Adrenal gland (tissue), 12 donors: ENCODE results near the gene AVL9. TPM values are rescaled to one million over a fixed set of nuclear protein-coding genes. Genes with fewer than 3 reads are reported as not detected.

Experiments
- DNase-seq, 7 donors: peaks; one replicate each; pipeline ENCODE4 v3.0.0-alpha.2; 2019 to 2020
- H3K27ac ChIP-seq, 5 donors: fragments of 200-600 bp; sonication (generic) in 4 of 5; 1 replicate in 3 of 5; 2 replicates in 2 of 5; pipeline versions ENCODE4 v1.5.1 to v1.8.0; 2016 to 2020; ENCODE audit warnings: mild to moderate bottlenecking in 1 of 5
- H3K27me3 ChIP-seq: fragments of 200-600 bp; 2 replicates; pipeline ENCODE4 v1.8.0; 2021
- H3K36me3 ChIP-seq, 2 donors: fragments of 200-600 bp; replicated peaks in 1 of 2; 1 replicate in 1 of 2; 2 replicates in 1 of 2; pipeline versions ENCODE4 v1.5.1 to v1.8.0; 2018 to 2022
- H3K4me1 ChIP-seq, 2 donors: fragments of 200-600 bp; replicated peaks in 1 of 2; 1 replicate in 1 of 2; 2 replicates in 1 of 2; pipeline versions ENCODE4 v1.5.1 to v1.8.0; 2018 to 2021
- H3K4me3 ChIP-seq, 4 donors: fragments of 200-600 bp; sonication (generic) in 3 of 4; one replicate each; pipeline ENCODE4 v1.5.1; 2016 to 2018
- H3K9me3 ChIP-seq, 3 donors: fragments of 200-600 bp; sonication (generic) in 1 of 3; replicated peaks in 1 of 3; 1 replicate in 2 of 3; 2 replicates in 1 of 3; pipeline versions ENCODE4 v1.5.1 to v1.8.0; 2016 to 2021
- POLR2A ChIP-seq, 2 donors: fragments of 450-650 bp; IDR thresholded peaks; one replicate each; pipeline ENCODE4 v1.6.1; 2017; ENCODE audit warnings: antibody characterized with exemption in 2 of 2, mild to moderate bottlenecking in 2 of 2, moderate library complexity in 1 of 2
- WGBS, 4 donors: extraction: QIAGEN DNeasy Blood & Tissue Kit in 2 of 4; methylation state at CpG; one replicate each; pipeline versions ENCODE4 v1.1.5 to v1.1.7; 2013 to 2017; 5-methylcytosine and 5-hydroxymethylcytosine counted together
- intact Hi-C, 2 donors: fragments of 100-400 bp; cut with DNase I; formaldehyde crosslinking; loops; one replicate each; pipeline versions ENCODE4 v1.14.1 to v1.15.0; 2022 to 2023
- polyA plus RNA-seq, 3 donors: library from polyadenylated mRNA; stranded (reverse); fragments of 200-250 nt in 2 of 3; fragments of 350-450 nt in 1 of 3; fragmentation: Illumina TruSeq in 1 of 3; extraction: RNeasy Lipid Tissue Mini Kit (QIAGEN cat#74804) in 1 of 3; gene quantifications; one replicate each; pipeline ENCODE4 v1.2.3, GENCODE V29; 2013 to 2014
- total RNA-seq, 9 donors: library from RNA; depleted of rRNA in 4 of 9; stranded (reverse); fragments of >200 nt in 4 of 9; fragments of 120-200 nt in 1 of 9; fragmentation: NEBNext Ultra II Directional in 1 of 9; extraction: Animal tissue kit (Norgen Biotek cat#: 25700) in 1 of 9; gene quantifications; one replicate each; pipeline versions ENCODE4 v1.1.0 to v1.2.4, GENCODE V29; 2013 to 2023
- TF ChIP-seq, protein P1 (sequence below), 6 experiments: fragments of 450-650 bp in 4 of 6; fragments of 200-600 bp in 2 of 6; sonication (generic) in 1 of 6; IDR thresholded peaks; 1 replicate in 5 of 6; 2 replicates in 1 of 6; pipeline versions ENCODE4 v1.5.1 to v1.8.0; 2016 to 2021; ENCODE audit warnings: antibody characterized with exemption in 6 of 6, mild to moderate bottlenecking in 2 of 6, moderate library complexity in 1 of 6
- donor health status: healthy with polysubstance abuse.
- donor health status: Bipolar disorder and iron deficiency.
- donor health status: DM: yes; HTN: yes; CAD: no.
- donor health status: DM: no; HTN: no; CAD: no.
- donor health status: DM: no; HTN: no; CAD: no.
- donor health status: DM: yes; HTN: yes; CAD: no.

AVL9 gene
- total and polyA plus RNA-seq, 12 donors = 8.6 to 53.9 (median 22.7) TPM

DNA sequence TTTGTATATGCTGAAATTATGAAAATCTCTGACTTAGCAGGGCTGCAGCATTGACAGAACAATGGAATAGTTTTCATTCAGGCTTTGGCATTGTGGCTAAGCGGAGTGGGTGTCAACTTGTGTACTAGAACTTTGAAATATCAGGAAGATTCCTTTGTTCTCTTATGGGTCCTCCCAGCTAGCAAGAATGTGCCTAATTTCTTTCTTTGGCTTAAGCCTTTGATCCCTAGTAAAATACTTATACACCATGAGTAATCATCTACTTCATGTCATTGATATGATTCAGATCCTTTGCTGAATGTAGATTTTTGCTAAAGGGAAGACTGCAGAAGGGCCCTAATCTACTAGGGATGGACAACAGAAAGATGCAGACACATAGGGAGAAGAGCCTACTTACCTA lies 6.2 kb downstream of the AVL9 start:
- peaks cover 11 to 36% of the 10 kb centered on the region in 2 donors for H3K4me1 ChIP-seq
- 69 to 86% (median 78%) methylated on average over 1 of the region's 1 CpG for WGBS, 4 donors
- no peak for TF ChIP-seq POLR2A (IDR thresholded peaks at IDR 0.05)
- TF ChIP-seq, protein P1, sequence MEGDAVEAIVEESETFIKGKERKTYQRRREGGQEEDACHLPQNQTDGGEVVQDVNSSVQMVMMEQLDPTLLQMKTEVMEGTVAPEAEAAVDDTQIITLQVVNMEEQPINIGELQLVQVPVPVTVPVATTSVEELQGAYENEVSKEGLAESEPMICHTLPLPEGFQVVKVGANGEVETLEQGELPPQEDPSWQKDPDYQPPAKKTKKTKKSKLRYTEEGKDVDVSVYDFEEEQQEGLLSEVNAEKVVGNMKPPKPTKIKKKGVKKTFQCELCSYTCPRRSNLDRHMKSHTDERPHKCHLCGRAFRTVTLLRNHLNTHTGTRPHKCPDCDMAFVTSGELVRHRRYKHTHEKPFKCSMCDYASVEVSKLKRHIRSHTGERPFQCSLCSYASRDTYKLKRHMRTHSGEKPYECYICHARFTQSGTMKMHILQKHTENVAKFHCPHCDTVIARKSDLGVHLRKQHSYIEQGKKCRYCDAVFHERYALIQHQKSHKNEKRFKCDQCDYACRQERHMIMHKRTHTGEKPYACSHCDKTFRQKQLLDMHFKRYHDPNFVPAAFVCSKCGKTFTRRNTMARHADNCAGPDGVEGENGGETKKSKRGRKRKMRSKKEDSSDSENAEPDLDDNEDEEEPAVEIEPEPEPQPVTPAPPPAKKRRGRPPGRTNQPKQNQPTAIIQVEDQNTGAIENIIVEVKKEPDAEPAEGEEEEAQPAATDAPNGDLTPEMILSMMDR (IDR thresholded peaks at IDR 0.05) = no peak
- DNase-seq = no peak
- H3K4me3 ChIP-seq = no peak overlapping the region
- peak overlapping the region in 1 of 5 donors; percentile 22 for H3K27ac ChIP-seq
- no peaks in the 10 kb centered on the region for H3K27me3 ChIP-seq
- H3K36me3 ChIP-seq = no peaks in the 10 kb centered on the region
- intact Hi-C loops = no loop called here
- H3K9me3 ChIP-seq = no peaks in the 10 kb centered on the region

GRCh38 chr7:32502728-32503127 lies 7.4 kb downstream of the AVL9 start:
- intact Hi-C loops = no loop called here
- H3K4me1 ChIP-seq = peaks cover 17 to 35% of the 10 kb centered on the region in 2 donors
- no peak for DNase-seq
- H3K9me3 ChIP-seq = no peaks in the 10 kb centered on the region
- H3K36me3 ChIP-seq = no peaks in the 10 kb centered on the region
- H3K27ac ChIP-seq = no peak overlapping the region
- H3K4me3 ChIP-seq = no peak overlapping the region
- no peaks in the 10 kb centered on the region for H3K27me3 ChIP-seq
- TF ChIP-seq POLR2A (IDR thresholded peaks at IDR 0.05) = no peak
- TF ChIP-seq, protein P1 (IDR thresholded peaks at IDR 0.05) = no peak
- 66 to 83% (median 68%) methylated on average over 4 of the region's 4 CpGs for WGBS, 4 donors

DNA sequence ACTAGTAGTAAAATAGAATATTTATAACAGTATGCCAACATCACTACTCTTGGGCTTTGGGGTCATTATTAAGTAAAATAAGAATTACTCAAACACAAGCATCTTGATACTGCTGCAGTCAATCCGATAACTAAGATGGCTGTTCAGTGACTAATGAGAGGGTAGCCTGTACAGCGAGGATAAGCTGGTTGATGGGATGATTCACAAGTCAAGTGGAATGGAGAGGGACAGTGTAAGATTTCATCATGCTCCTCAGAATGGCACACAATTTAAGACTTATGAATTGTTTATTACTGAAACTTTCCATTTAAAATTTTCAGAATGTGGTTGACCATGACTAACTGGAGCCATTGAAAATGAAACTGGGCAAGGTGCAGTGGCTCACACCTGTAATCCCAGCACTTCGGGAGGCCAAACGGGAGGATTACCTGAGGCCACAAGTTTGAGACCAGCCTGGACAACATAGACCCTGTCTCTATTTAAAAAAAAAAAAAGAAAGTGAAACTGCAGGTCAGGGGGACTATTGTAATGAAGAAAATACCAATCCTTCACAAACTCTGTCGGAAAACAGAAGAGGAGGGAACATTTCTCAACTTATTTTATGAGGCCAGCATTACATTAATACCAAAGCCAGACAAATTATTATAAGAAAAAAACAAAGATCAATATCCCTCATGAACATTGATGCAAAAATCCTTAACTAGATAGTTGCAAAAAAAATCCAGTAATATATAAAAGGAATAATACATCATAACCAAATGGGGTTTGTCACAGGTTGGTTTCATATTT lies 11.2 kb downstream of the AVL9 start:
- Histone ChIP-seq H3K27me3 (no peaks in the 10 kb centered on the region), H3K36me3 (no peaks in the 10 kb centered on the region), H3K4me1 (peaks cover 7 to 24% of the 10 kb centered on the region in 2 donors), H3K4me3 (no peak overlapping the region), H3K9me3 (no peaks in the 10 kb centered on the region), H3K27ac (peak overlapping the region in 1 of 5 donors; percentile 70)
- TF ChIP-seq, protein P1 (IDR thresholded peaks at IDR 0.05) = no peak
- no peak for TF ChIP-seq POLR2A (IDR thresholded peaks at IDR 0.05)
- intact Hi-C loops = no loop called here
- peak in 3 of 7 donors; percentile 19 to 63 (median 39) for DNase-seq
- 75 to 82% (median 79%) methylated on average over 5 of the region's 5 CpGs for WGBS, 4 donors

GRCh38 chr7:32507414-32507813 lies 12.1 kb downstream of the AVL9 start:
- H3K4me3 ChIP-seq = no peak overlapping the region
- no peak overlapping the region for H3K27ac ChIP-seq
- WGBS, 4 donors = 92 to 94% (median 93%) methylated on average over 6 of the region's 6 CpGs
- H3K36me3 ChIP-seq = no peaks in the 10 kb centered on the region
- DNase-seq = no peak
- no peaks in the 10 kb centered on the region for H3K27me3 ChIP-seq
- intact Hi-C loops = no loop called here
- peaks cover 6 to 15% of the 10 kb centered on the region in 2 donors for H3K4me1 ChIP-seq
- H3K9me3 ChIP-seq = no peaks in the 10 kb centered on the region
- TF ChIP-seq POLR2A (IDR thresholded peaks at IDR 0.05) = no peak
- TF ChIP-seq, protein P1 (IDR thresholded peaks at IDR 0.05) = no peak
